ENCODE results near the gene CACNG3.

Gene CACNG3

GRCh38 chr16:24279982-24280515 lies 23.9 kb downstream of the CACNG3 start:
- no peak for TF ChIP-seq CTCF (IDR thresholded peaks at IDR 0.05; ENCODE audit: low read depth, low read length)
- H3K4me3 ChIP-seq (ENCODE audit: low read depth, low read length) = no peak overlapping the region

- H3K4me3 ChIP-seq (ENCODE audit: low read depth, low read length) = no peak overlapping the region
- no peak for TF ChIP-seq CTCF (IDR thresholded peaks at IDR 0.05; ENCODE audit: low read depth, low read length)
Observed at GRCh38 chr16:24281466-24281865, 25.3 kb downstream of the CACNG3 start.

- no peak for TF ChIP-seq CTCF (IDR thresholded peaks at IDR 0.05; ENCODE audit: low read depth, low read length)
Observed at GRCh38 chr16:24282141-24282540, 26.0 kb downstream of the CACNG3 start.

GRCh38 chr16:24286741-24287405 lies 30.7 kb downstream of the CACNG3 start:
- no peak for TF ChIP-seq CTCF (IDR thresholded peaks at IDR 0.05; ENCODE audit: low read depth, low read length)
- no peak overlapping the region for H3K4me3 ChIP-seq (ENCODE audit: low read depth, low read length)

More at GRCh38 chr16:24282141-24282540, 26.0 kb downstream of the CACNG3 start:
- H3K4me3 ChIP-seq (ENCODE audit: low read depth, low read length) = no peak overlapping the region

- H3K4me3 ChIP-seq (ENCODE audit: low read depth, low read length) = no peak overlapping the region
- no peak for TF ChIP-seq CTCF (IDR thresholded peaks at IDR 0.05; ENCODE audit: low read depth, low read length)
Observed at GRCh38 chr16:24288516-24288915, 32.4 kb downstream of the CACNG3 start.

GRCh38 chr16:24289166-24289700 lies 33.1 kb downstream of the CACNG3 start:
- TF ChIP-seq CTCF (IDR thresholded peaks at IDR 0.05; ENCODE audit: low read depth, low read length) = no peak
- H3K4me3 ChIP-seq (ENCODE audit: low read depth, low read length) = no peak overlapping the region

GRCh38 chr16:24291932-24292331 lies 35.8 kb downstream of the CACNG3 start:
- TF ChIP-seq CTCF (IDR thresholded peaks at IDR 0.05; ENCODE audit: low read depth, low read length) = no peak
- no peak overlapping the region for H3K4me3 ChIP-seq (ENCODE audit: low read depth, low read length)
